Upper lobe of left lung (tissue), 6 donors: ENCODE data around the gene LILRB5. TPM values are rescaled to one million over a fixed set of nuclear protein-coding genes. Genes with fewer than 3 reads are reported as not detected.

Experiments used
- ATAC-seq, 2 donors: fragments of 200-7000 bp; cut with Tn5 transposase; one replicate each; pipeline ENCODE4 v1.9.1; 2022; ENCODE audit warnings: mild to moderate bottlenecking in 2 of 2, moderate library complexity in 2 of 2; ENCODE audit not compliant: low FRiP score in 2 of 2
- DNase-seq, 2 donors: peaks; one replicate each; pipeline ENCODE4 v3.0.0-alpha.2; 2019 to 2020
- H3K27ac ChIP-seq, 4 donors: fragments of 200-600 bp; sonication (generic); one replicate each; pipeline ENCODE4 v1.5.1; 2016 to 2019
- H3K27me3 ChIP-seq, 4 donors: fragments of 200-600 bp; sonication (generic); one replicate each; pipeline ENCODE4 v1.5.1; 2017 to 2019
- H3K36me3 ChIP-seq, 4 donors: fragments of 200-600 bp; sonication (generic); one replicate each; pipeline ENCODE4 v1.5.1; 2016 to 2019
- H3K4me1 ChIP-seq, 4 donors: fragments of 200-600 bp; sonication (generic); one replicate each; pipeline ENCODE4 v1.5.1; 2018 to 2019
- H3K4me3 ChIP-seq, 4 donors: fragments of 200-600 bp; sonication (generic); one replicate each; pipeline ENCODE4 v1.5.1; 2017 to 2019; ENCODE audit warnings: mild to moderate bottlenecking in 2 of 4, moderate library complexity in 1 of 4
- H3K9me3 ChIP-seq, 4 donors: fragments of 200-600 bp; sonication (generic); one replicate each; pipeline ENCODE4 v1.5.1; 2018 to 2019
- EP300 ChIP-seq, 4 donors: sonication (generic); formaldehyde crosslinking; IDR thresholded peaks; one replicate each; pipeline ENCODE4 v1.5.1; 2017; ENCODE audit warnings: antibody characterized with exemption in 4 of 4, control low read depth in 2 of 4
- POLR2A ChIP-seq, 4 donors: fragments of 450-650 bp; IDR thresholded peaks; one replicate each; pipeline ENCODE4 v1.5.1; 2016 to 2017; ENCODE audit warnings: antibody characterized with exemption in 4 of 4, mild to moderate bottlenecking in 2 of 4
- POLR2AphosphoS5 ChIP-seq, 2 donors: sonication (generic); formaldehyde crosslinking; IDR thresholded peaks; one replicate each; pipeline ENCODE4 v1.5.1; 2017; ENCODE audit warnings: antibody characterized with exemption in 2 of 2
- WGBS, 2 donors: methylation state at CpG; one replicate each; pipeline ENCODE4 v1.1.5; 2017 to 2018; 5-methylcytosine and 5-hydroxymethylcytosine counted together
- total RNA-seq, 6 donors: library from RNA; depleted of rRNA in 4 of 6; stranded (reverse); fragments of >200 nt in 4 of 6; gene quantifications; one replicate each; pipeline versions ENCODE4 v1.1.0 to v1.2.1, GENCODE V29; 2016 to 2021
- TF ChIP-seq, protein P1 (sequence below), 6 experiments: fragments of 450-650 bp in 4 of 6; fragments of 200-600 bp in 2 of 6; sonication (generic) in 2 of 6; IDR thresholded peaks; one replicate each; pipeline ENCODE4 v1.5.1; 2016 to 2019; ENCODE audit warnings: antibody characterized with exemption in 6 of 6
- donor health status: DM: no; HTN: no; CAD: no; lungs with moderate emphysema.
- donor health status: DM: no; HTN: yes; CAD: no; lungs with severe emphysema.

The LILRB5 gene
- total RNA-seq, 6 donors from 2014 or later = 5.1 to 54.5 (median 10.0) TPM

DNA sequence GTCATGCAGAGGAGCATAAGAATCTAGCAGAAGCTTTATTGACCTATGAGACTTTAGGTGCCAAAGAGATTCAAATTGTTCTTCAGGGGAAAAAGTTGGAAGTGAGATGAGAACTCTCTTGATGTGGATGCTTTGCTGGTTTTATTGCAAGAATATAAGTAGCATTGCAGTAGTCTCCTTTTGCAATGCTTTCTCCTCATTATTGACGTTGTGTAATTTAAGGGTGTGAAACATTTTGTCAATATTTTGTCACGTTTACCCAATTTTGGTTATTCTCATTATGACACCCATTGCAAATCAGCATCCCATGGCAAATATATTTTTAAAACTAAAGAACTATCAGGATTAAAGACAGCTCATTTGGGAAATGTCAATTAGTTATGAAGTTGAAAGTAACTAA is 11.9 kb upstream of the LILRB5 start:
- H3K27me3 ChIP-seq = no peaks in the 10 kb centered on the region
- no peaks in the 10 kb centered on the region for H3K9me3 ChIP-seq
- no peak overlapping the region for H3K4me3 ChIP-seq
- no peak overlapping the region for H3K27ac ChIP-seq
- no peaks in the 10 kb centered on the region for H3K4me1 ChIP-seq
- ATAC-seq = no peak
- 43 to 55% methylated on average over 2 of the region's 2 CpGs for WGBS, 2 donors
- DNase-seq = no peak
- no peaks in the 10 kb centered on the region for H3K36me3 ChIP-seq
- TF ChIP-seq, protein P1, sequence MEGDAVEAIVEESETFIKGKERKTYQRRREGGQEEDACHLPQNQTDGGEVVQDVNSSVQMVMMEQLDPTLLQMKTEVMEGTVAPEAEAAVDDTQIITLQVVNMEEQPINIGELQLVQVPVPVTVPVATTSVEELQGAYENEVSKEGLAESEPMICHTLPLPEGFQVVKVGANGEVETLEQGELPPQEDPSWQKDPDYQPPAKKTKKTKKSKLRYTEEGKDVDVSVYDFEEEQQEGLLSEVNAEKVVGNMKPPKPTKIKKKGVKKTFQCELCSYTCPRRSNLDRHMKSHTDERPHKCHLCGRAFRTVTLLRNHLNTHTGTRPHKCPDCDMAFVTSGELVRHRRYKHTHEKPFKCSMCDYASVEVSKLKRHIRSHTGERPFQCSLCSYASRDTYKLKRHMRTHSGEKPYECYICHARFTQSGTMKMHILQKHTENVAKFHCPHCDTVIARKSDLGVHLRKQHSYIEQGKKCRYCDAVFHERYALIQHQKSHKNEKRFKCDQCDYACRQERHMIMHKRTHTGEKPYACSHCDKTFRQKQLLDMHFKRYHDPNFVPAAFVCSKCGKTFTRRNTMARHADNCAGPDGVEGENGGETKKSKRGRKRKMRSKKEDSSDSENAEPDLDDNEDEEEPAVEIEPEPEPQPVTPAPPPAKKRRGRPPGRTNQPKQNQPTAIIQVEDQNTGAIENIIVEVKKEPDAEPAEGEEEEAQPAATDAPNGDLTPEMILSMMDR (IDR thresholded peaks at IDR 0.05) = no peak
- TF ChIP-seq POLR2A (IDR thresholded peaks at IDR 0.05) (no peak), POLR2AphosphoS5 (IDR thresholded peaks at IDR 0.05) (no peak), EP300 (IDR thresholded peaks at IDR 0.05) (no peak)

DNA sequence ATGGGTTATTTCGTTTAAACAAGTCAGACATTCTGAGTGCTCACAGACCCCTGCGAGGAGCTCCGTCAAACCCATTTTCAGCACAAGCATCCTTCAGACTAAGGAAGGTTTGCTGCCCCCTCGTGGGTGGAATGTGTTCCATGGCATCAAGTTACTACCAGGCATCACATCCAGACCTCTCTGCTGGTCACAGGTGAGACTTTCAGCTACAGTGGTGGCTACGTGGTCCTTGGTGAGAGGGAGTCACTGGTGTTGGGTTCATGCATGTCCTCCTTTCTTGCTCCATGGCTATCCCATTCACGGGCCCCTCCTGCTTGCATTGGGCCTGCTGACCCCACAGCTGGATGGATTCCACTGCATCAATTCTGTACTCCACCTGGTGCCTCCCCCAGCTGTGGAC is 9.1 kb upstream of the LILRB5 start:
- 4 to 14% methylated on average over 4 to 6 of the region's 6 CpGs for WGBS, 2 donors
- Histone ChIP-seq H3K4me1 (no peaks in the 10 kb centered on the region), H3K27ac (no peak overlapping the region), H3K27me3 (no peaks in the 10 kb centered on the region), H3K36me3 (no peaks in the 10 kb centered on the region), H3K9me3 (no peaks in the 10 kb centered on the region), H3K4me3 (no peak overlapping the region)
- DNase-seq = peak in 1 of 2 donors; percentile 83
- peak; percentile 75 to 76 for ATAC-seq
- TF ChIP-seq, protein P1 (IDR thresholded peaks at IDR 0.05) = peak; percentile 53 to 80 (median 62)
- TF ChIP-seq POLR2A (IDR thresholded peaks at IDR 0.05) = no peak

DNA sequence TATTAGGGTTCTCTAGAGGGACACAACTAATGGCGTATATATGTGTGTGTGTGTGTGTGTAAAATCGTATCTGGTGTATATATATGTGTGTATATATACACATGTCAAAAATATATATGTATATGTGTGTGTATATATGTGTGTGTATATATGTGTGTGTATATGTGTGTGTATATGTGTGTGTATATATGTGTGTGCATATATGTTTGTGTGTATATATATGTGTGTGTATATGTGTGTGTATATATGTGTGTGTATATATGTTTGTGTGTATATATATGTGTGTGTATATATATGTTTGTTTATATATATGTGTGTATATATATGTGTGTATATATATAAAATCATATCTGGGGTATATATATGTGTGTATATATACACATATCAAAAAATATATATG is 5.4 kb upstream of the LILRB5 start:
- TF ChIP-seq EP300 (IDR thresholded peaks at IDR 0.05) = no peak
- TF ChIP-seq, protein P1 (IDR thresholded peaks at IDR 0.05) = no peak
- TF ChIP-seq POLR2A (IDR thresholded peaks at IDR 0.05) = no peak
- TF ChIP-seq POLR2AphosphoS5 (IDR thresholded peaks at IDR 0.05) = no peak
- Histone ChIP-seq H3K27ac (no peak overlapping the region), H3K4me3 (no peak overlapping the region), H3K36me3 (no peaks in the 10 kb centered on the region), H3K9me3 (no peaks in the 10 kb centered on the region), H3K4me1 (no peaks in the 10 kb centered on the region), H3K27me3 (no peaks in the 10 kb centered on the region)
- ATAC-seq (peak in 1 of 2 donors; percentile 16), DNase-seq (no peak)
- WGBS, 2 donors = 87 to 93% methylated on average over 2 of the region's 2 CpGs

DNA sequence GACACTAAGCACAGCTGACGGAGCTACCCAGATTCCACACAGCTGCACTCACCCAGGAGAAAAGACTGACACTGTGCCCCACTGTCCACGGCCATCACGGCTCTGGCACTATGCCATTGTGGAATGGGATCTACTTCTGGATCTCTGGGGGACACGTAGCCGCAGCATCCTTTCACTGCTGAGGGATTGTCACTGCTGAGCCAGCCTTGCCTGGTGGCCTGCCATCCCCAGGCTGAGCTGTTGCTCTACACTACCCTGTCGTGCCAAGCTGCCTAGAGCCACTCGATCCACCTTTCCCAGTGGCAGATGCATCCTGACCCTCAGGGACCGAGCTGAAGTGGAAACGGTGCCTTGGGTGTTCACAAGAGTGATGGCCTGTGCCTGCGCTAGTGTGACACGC is 5.0 kb upstream of the LILRB5 start:
- ATAC-seq (peak in 1 of 2 donors; percentile 13), DNase-seq (no peak)
- WGBS, 2 donors = 72 to 86% methylated on average over 9 to 11 of the region's 11 CpGs

More for the DNA sequence above, 5.0 kb upstream of the LILRB5 start:
- Histone ChIP-seq H3K9me3 (no peaks in the 10 kb centered on the region), H3K27ac (no peak overlapping the region), H3K36me3 (no peaks in the 10 kb centered on the region), H3K4me3 (no peak overlapping the region), H3K27me3 (no peaks in the 10 kb centered on the region), H3K4me1 (no peaks in the 10 kb centered on the region)
- TF ChIP-seq, protein P1 (IDR thresholded peaks at IDR 0.05) = no peak
- TF ChIP-seq EP300 (IDR thresholded peaks at IDR 0.05) = no peak
- TF ChIP-seq POLR2A (IDR thresholded peaks at IDR 0.05) = no peak
